Liver (tissue), 3 donors: ENCODE results near the gene CCRL2.

Experiments
- GABPA ChIP-seq, 2 donors: IDR thresholded peaks in 1 of 2; conservative IDR thresholded peaks in 1 of 2; 2 replicates each; pipeline ENCODE4 v1.6.1; 2016; ENCODE audit warnings: antibody characterized with exemption in 2 of 2, mild to moderate bottlenecking in 1 of 2, moderate library complexity in 1 of 2
- JUND ChIP-seq, 2 donors: IDR thresholded peaks; 2 replicates each; pipeline ENCODE4 v1.6.1; 2016; ENCODE audit warnings: antibody characterized with exemption in 2 of 2
- NR2F2 ChIP-seq: IDR thresholded peaks from 2 replicates; pipeline ENCODE4 v1.6.1; 2016; ENCODE audit warnings: antibody characterized with exemption
- RXRA ChIP-seq, 2 donors: IDR thresholded peaks; 2 replicates each; pipeline ENCODE4 v1.6.1; 2017 to 2018; ENCODE audit warnings: antibody characterized with exemption in 2 of 2, mild to moderate bottlenecking in 1 of 2
- SP1 ChIP-seq: IDR thresholded peaks from 2 replicates; pipeline ENCODE4 v1.6.1; 2018; ENCODE audit warnings: antibody characterized with exemption, mild to moderate bottlenecking
- TAF1 ChIP-seq: conservative IDR thresholded peaks from 2 replicates; pipeline ENCODE4 v1.6.1; 2016; ENCODE audit warnings: antibody characterized with exemption, mild to moderate bottlenecking
- YY1 ChIP-seq: IDR thresholded peaks from 2 replicates; pipeline ENCODE4 v1.6.1; 2016; ENCODE audit warnings: antibody characterized with exemption, mild to moderate bottlenecking
- TF ChIP-seq, protein P1 (sequence below): fragments of 150-350 bp; IDR thresholded peaks from 2 replicates; pipeline ENCODE4 v1.5.1; 2017; ENCODE audit warnings: improper control_type of control experiment, low read depth, low read length; ENCODE audit not compliant: missing input control
- TF ChIP-seq, protein P2 (sequence below): IDR thresholded peaks from 2 replicates; pipeline ENCODE4 v1.6.1; 2016; ENCODE audit warnings: antibody characterized with exemption, mild to moderate bottlenecking
- TF ChIP-seq, protein P3 (sequence below): IDR thresholded peaks from 2 replicates; pipeline ENCODE4 v1.6.1; 2016; ENCODE audit warnings: antibody characterized with exemption
- TF ChIP-seq, protein P4 (sequence below): IDR thresholded peaks from 2 replicates; pipeline ENCODE4 v1.6.1; 2016; ENCODE audit warnings: antibody characterized with exemption
- donor health status: healthy.
- donor health status: healthy.

DNA sequence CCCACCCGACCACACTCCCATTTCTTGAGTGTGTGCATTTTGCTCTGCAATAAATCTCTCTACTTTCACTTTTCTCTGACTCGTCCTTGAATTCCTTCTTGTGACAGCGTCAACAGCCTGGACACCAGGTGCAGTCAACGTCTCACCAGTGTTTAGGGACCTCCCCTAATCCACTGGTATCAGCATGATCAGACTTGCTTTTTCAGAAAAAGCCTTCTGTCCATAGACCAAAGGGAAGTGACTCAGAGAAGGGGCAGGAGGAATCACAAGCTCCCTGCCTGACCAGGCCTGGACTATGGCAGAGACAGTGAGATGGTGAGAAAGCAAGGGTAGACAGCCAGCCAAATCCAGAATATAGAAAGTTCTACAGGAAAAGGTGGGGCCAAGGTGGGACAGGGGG is 20.9 kb upstream of the CCRL2 start:
- TF ChIP-seq, protein P1, sequence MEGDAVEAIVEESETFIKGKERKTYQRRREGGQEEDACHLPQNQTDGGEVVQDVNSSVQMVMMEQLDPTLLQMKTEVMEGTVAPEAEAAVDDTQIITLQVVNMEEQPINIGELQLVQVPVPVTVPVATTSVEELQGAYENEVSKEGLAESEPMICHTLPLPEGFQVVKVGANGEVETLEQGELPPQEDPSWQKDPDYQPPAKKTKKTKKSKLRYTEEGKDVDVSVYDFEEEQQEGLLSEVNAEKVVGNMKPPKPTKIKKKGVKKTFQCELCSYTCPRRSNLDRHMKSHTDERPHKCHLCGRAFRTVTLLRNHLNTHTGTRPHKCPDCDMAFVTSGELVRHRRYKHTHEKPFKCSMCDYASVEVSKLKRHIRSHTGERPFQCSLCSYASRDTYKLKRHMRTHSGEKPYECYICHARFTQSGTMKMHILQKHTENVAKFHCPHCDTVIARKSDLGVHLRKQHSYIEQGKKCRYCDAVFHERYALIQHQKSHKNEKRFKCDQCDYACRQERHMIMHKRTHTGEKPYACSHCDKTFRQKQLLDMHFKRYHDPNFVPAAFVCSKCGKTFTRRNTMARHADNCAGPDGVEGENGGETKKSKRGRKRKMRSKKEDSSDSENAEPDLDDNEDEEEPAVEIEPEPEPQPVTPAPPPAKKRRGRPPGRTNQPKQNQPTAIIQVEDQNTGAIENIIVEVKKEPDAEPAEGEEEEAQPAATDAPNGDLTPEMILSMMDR: no peak
- TF ChIP-seq, protein P2, sequence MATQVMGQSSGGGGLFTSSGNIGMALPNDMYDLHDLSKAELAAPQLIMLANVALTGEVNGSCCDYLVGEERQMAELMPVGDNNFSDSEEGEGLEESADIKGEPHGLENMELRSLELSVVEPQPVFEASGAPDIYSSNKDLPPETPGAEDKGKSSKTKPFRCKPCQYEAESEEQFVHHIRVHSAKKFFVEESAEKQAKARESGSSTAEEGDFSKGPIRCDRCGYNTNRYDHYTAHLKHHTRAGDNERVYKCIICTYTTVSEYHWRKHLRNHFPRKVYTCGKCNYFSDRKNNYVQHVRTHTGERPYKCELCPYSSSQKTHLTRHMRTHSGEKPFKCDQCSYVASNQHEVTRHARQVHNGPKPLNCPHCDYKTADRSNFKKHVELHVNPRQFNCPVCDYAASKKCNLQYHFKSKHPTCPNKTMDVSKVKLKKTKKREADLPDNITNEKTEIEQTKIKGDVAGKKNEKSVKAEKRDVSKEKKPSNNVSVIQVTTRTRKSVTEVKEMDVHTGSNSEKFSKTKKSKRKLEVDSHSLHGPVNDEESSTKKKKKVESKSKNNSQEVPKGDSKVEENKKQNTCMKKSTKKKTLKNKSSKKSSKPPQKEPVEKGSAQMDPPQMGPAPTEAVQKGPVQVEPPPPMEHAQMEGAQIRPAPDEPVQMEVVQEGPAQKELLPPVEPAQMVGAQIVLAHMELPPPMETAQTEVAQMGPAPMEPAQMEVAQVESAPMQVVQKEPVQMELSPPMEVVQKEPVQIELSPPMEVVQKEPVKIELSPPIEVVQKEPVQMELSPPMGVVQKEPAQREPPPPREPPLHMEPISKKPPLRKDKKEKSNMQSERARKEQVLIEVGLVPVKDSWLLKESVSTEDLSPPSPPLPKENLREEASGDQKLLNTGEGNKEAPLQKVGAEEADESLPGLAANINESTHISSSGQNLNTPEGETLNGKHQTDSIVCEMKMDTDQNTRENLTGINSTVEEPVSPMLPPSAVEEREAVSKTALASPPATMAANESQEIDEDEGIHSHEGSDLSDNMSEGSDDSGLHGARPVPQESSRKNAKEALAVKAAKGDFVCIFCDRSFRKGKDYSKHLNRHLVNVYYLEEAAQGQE: no peak
- TF ChIP-seq, protein P3, sequence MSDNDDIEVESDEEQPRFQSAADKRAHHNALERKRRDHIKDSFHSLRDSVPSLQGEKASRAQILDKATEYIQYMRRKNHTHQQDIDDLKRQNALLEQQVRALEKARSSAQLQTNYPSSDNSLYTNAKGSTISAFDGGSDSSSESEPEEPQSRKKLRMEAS: no peak
- TF ChIP-seq RXRA (IDR thresholded peaks at IDR 0.05) (no peak), YY1 (no peak), SP1 (no peak), NR2F2 (no peak), GABPA (IDR thresholded peaks at IDR 0.05 in 1 of 2, conservative IDR thresholded peaks at IDR 0.05 in 1 of 2) (no peak), TAF1 (no peak), JUND (IDR thresholded peaks at IDR 0.05) (no peak)
- TF ChIP-seq, protein P4, sequence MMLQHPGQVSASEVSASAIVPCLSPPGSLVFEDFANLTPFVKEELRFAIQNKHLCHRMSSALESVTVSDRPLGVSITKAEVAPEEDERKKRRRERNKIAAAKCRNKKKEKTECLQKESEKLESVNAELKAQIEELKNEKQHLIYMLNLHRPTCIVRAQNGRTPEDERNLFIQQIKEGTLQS: no peak
